ENCODE results near the gene PALLD.

Gene PALLD

DNA sequence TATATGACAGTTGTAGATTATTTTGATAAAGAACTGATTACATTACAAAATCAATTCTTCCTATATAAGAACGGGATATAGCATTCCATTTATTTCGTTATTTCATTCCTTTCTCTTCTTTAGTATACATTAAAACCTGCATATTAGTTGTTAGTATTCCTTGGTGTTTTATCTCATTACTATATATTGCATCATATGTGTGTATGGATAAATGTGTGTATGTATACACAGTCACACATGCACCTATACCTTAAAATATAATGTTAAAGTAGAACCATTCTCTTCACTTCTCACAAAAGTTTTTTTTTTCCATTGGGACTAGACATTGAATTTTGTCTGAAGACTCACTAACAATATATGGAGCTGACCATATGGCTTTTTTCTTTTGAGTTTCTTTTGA is 5.3 kb upstream of the PALLD start:
- Histone ChIP-seq H3K36me3 (replicated peaks; ENCODE audit: insufficient read depth, low read length) (no peaks in the 10 kb centered on the region), H2AFZ (ENCODE audit: low read length) (no peak overlapping the region), H3K4me3 (ENCODE audit: low read length) (no peak overlapping the region), H3K9me2 (replicated peaks; ENCODE audit: insufficient read depth, low read length) (no peaks in the 10 kb centered on the region), H3K27ac (ENCODE audit: low read length) (no peak overlapping the region), H4K20me1 (ENCODE audit: insufficient read depth, low read length) (no peaks in the 10 kb centered on the region), H3K9ac (ENCODE audit: low read length) (no peak overlapping the region), H3K79me2 (ENCODE audit: low read length) (no peaks in the 10 kb centered on the region), H3K9me3 (replicated peaks; ENCODE audit: insufficient read depth, low read length) (no peaks in the 10 kb centered on the region), H3K27me3 (replicated peaks; ENCODE audit: insufficient read depth, low read length) (no peaks in the 10 kb centered on the region), H3K4me2 (ENCODE audit: low read depth, low read length) (no peak overlapping the region), H3K4me1 (ENCODE audit: low read length) (peaks cover 1% of the 10 kb centered on the region; the same call in 1 of the 2 replicates), H3F3A (ENCODE audit: insufficient read depth, low read length) (no peaks in the 10 kb centered on the region)
- TF ChIP-seq EZH2phosphoT487 (IDR thresholded peaks at IDR 0.05; ENCODE audit: low read length) (no peak), EZH2 (optimal IDR thresholded peaks at IDR 0.05; ENCODE audit: low read depth, low read length) (no peak)
- TF ChIP-seq, protein P1, sequence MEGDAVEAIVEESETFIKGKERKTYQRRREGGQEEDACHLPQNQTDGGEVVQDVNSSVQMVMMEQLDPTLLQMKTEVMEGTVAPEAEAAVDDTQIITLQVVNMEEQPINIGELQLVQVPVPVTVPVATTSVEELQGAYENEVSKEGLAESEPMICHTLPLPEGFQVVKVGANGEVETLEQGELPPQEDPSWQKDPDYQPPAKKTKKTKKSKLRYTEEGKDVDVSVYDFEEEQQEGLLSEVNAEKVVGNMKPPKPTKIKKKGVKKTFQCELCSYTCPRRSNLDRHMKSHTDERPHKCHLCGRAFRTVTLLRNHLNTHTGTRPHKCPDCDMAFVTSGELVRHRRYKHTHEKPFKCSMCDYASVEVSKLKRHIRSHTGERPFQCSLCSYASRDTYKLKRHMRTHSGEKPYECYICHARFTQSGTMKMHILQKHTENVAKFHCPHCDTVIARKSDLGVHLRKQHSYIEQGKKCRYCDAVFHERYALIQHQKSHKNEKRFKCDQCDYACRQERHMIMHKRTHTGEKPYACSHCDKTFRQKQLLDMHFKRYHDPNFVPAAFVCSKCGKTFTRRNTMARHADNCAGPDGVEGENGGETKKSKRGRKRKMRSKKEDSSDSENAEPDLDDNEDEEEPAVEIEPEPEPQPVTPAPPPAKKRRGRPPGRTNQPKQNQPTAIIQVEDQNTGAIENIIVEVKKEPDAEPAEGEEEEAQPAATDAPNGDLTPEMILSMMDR (IDR thresholded peaks at IDR 0.05; ENCODE audit: low read length): no peak
- no peak for DNase-seq

DNA sequence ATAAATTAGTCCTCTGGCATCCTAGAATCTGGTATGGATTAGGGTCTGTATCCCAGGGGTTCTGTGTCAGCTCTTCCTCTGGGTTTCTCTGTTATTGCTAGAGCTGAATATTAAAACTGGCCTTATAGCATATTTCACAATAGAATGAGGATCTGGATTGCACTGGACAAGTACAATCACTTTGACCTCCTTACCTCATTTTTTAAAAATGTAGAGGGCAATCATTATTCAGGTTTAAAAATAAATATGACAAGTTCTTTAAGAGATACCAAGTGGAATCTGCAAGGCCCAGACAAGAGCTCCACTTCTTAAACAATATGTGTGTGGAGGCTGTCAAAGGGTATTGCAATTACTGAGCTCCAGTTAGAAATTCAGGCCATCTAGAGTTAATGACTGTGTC is 1.4 kb downstream of the PALLD start:
- H3K79me2 ChIP-seq (ENCODE audit: low read length): no peaks in the 10 kb centered on the region
- H4K20me1 ChIP-seq (ENCODE audit: insufficient read depth, low read length): no peaks in the 10 kb centered on the region
- no peaks in the 10 kb centered on the region for H3K27me3 ChIP-seq (replicated peaks; ENCODE audit: insufficient read depth, low read length)
- H3K9me3 ChIP-seq (replicated peaks; ENCODE audit: insufficient read depth, low read length): no peaks in the 10 kb centered on the region
- no peak overlapping the region for H2AFZ ChIP-seq (ENCODE audit: low read length)
- no peaks in the 10 kb centered on the region for H3F3A ChIP-seq (ENCODE audit: insufficient read depth, low read length)
- peaks cover 6% of the 10 kb centered on the region; the same call in 1 of the 2 replicates for H3K4me1 ChIP-seq (ENCODE audit: low read length)
- H3K27ac ChIP-seq (ENCODE audit: low read length): no peak overlapping the region
- TF ChIP-seq EZH2 (optimal IDR thresholded peaks at IDR 0.05; ENCODE audit: low read depth, low read length): no peak
- no peak for TF ChIP-seq EZH2phosphoT487 (IDR thresholded peaks at IDR 0.05; ENCODE audit: low read length)
- TF ChIP-seq, protein P1 (IDR thresholded peaks at IDR 0.05; ENCODE audit: low read length): no peak
- no peak overlapping the region for H3K4me2 ChIP-seq (ENCODE audit: low read depth, low read length)
- no peaks in the 10 kb centered on the region for H3K9me2 ChIP-seq (replicated peaks; ENCODE audit: insufficient read depth, low read length)
- no peak for DNase-seq
- H3K9ac ChIP-seq (ENCODE audit: low read length): no peak overlapping the region
- H3K36me3 ChIP-seq (replicated peaks; ENCODE audit: insufficient read depth, low read length): no peaks in the 10 kb centered on the region
- no peak overlapping the region for H3K4me3 ChIP-seq (ENCODE audit: low read length)

DNA sequence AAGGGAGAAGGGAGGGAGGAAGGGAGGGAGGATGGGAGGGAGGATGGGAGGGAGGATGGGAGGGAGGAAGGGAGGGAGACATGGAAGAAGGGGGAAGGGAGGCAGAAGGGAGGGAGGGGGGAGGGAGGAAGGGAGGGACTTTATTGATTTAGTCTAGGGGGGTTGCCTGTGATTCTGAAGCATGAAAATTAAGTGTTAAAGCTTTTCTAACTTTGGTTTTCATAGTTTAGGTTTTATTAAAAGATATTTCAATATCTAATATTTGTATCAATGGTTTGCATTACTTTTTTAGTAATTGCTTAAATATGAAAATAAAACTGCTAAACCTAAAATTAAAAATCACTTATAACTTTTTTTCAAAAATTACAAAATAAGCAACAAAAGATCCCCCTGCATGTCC is 2.4 kb downstream of the PALLD start:
- DNase-seq: no peak
- Histone ChIP-seq H3K27me3 (replicated peaks; ENCODE audit: insufficient read depth, low read length) (no peaks in the 10 kb centered on the region), H4K20me1 (ENCODE audit: insufficient read depth, low read length) (no peaks in the 10 kb centered on the region), H3F3A (ENCODE audit: insufficient read depth, low read length) (no peaks in the 10 kb centered on the region), H3K4me1 (ENCODE audit: low read length) (peaks cover 6% of the 10 kb centered on the region; the same call in 1 of the 2 replicates), H2AFZ (ENCODE audit: low read length) (no peak overlapping the region), H3K79me2 (ENCODE audit: low read length) (no peaks in the 10 kb centered on the region), H3K9ac (ENCODE audit: low read length) (no peak overlapping the region), H3K27ac (ENCODE audit: low read length) (no peak overlapping the region), H3K9me3 (replicated peaks; ENCODE audit: insufficient read depth, low read length) (no peaks in the 10 kb centered on the region), H3K9me2 (replicated peaks; ENCODE audit: insufficient read depth, low read length) (no peaks in the 10 kb centered on the region), H3K4me2 (ENCODE audit: low read depth, low read length) (no peak overlapping the region), H3K36me3 (replicated peaks; ENCODE audit: insufficient read depth, low read length) (no peaks in the 10 kb centered on the region), H3K4me3 (ENCODE audit: low read length) (no peak overlapping the region)
- TF ChIP-seq, protein P1 (IDR thresholded peaks at IDR 0.05; ENCODE audit: low read length): no peak
- TF ChIP-seq EZH2phosphoT487 (IDR thresholded peaks at IDR 0.05; ENCODE audit: low read length) (no peak), EZH2 (optimal IDR thresholded peaks at IDR 0.05; ENCODE audit: low read depth, low read length) (no peak)
